Measurements from ENCODE around the gene KIF16B. TPM values are rescaled to one million over a fixed set of nuclear protein-coding genes. Genes with fewer than 3 reads are reported as not detected.
A peak's percentile ranks its signal among the peaks of the same experiment; 100 is the strongest.

Gene KIF16B
- total and polyA plus RNA-seq, 2 of the 13 experiments (the other 11 are each of a cell fraction or from before 2014, with no cell fraction given) = 6.9 to 18.0 TPM

DNA sequence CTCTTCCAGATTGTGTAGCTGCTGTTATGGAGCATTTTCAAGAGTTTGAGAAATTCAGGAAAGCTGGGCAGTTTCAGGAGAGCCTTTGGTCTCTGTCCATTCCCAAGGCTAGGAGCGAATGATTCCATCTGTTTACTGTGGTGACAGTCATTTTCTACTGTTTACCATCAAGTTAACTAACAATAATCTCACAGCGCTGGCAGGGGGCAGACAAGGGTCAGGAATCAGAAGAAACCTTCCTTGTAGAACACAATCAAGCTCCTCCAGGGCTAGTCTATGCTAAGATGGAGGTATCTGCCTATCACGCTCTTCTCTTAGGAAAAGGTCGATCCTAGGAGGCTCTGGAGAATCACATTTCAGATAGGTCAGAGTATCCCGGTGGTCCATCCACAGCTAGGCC is 293.9 kb downstream of the KIF16B start:
- in situ Hi-C loops (cut with HindIII; ENCODE audit: extremely low pct_ligation_motif_present, low pct_unique_long_range_greater_than_20kb) = no loop called here
- TF ChIP-seq HNF4A (CRISPR knock-in tag; IDR thresholded peaks at IDR 0.05) = 0 out of 2 replicates have a peak, but pooled peaks have one; percentile 12
- no peak for TF ChIP-seq ZNF101 (CRISPR knock-in tag; IDR thresholded peaks at IDR 0.05; ENCODE audit: borderline replicate concordance, low read depth)
- TF ChIP-seq ZMYM3 (CRISPR knock-in tag; IDR thresholded peaks at IDR 0.05) = 0 out of 2 replicates have a peak, but pooled peaks have one; percentile 15
- 0 out of 2 replicates have a peak, but pooled peaks have one; percentile 27 for TF ChIP-seq FOXJ3 (CRISPR knock-in tag; IDR thresholded peaks at IDR 0.05; ENCODE audit: borderline replicate concordance)
- TF ChIP-seq PAF1 (CRISPR knock-in tag; IDR thresholded peaks at IDR 0.05) = no peak
- TF ChIP-seq, protein P1, sequence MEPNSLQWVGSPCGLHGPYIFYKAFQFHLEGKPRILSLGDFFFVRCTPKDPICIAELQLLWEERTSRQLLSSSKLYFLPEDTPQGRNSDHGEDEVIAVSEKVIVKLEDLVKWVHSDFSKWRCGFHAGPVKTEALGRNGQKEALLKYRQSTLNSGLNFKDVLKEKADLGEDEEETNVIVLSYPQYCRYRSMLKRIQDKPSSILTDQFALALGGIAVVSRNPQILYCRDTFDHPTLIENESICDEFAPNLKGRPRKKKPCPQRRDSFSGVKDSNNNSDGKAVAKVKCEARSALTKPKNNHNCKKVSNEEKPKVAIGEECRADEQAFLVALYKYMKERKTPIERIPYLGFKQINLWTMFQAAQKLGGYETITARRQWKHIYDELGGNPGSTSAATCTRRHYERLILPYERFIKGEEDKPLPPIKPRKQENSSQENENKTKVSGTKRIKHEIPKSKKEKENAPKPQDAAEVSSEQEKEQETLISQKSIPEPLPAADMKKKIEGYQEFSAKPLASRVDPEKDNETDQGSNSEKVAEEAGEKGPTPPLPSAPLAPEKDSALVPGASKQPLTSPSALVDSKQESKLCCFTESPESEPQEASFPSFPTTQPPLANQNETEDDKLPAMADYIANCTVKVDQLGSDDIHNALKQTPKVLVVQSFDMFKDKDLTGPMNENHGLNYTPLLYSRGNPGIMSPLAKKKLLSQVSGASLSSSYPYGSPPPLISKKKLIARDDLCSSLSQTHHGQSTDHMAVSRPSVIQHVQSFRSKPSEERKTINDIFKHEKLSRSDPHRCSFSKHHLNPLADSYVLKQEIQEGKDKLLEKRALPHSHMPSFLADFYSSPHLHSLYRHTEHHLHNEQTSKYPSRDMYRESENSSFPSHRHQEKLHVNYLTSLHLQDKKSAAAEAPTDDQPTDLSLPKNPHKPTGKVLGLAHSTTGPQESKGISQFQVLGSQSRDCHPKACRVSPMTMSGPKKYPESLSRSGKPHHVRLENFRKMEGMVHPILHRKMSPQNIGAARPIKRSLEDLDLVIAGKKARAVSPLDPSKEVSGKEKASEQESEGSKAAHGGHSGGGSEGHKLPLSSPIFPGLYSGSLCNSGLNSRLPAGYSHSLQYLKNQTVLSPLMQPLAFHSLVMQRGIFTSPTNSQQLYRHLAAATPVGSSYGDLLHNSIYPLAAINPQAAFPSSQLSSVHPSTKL (CRISPR knock-in tag; IDR thresholded peaks at IDR 0.05) = no peak
- TF ChIP-seq, protein P2, sequence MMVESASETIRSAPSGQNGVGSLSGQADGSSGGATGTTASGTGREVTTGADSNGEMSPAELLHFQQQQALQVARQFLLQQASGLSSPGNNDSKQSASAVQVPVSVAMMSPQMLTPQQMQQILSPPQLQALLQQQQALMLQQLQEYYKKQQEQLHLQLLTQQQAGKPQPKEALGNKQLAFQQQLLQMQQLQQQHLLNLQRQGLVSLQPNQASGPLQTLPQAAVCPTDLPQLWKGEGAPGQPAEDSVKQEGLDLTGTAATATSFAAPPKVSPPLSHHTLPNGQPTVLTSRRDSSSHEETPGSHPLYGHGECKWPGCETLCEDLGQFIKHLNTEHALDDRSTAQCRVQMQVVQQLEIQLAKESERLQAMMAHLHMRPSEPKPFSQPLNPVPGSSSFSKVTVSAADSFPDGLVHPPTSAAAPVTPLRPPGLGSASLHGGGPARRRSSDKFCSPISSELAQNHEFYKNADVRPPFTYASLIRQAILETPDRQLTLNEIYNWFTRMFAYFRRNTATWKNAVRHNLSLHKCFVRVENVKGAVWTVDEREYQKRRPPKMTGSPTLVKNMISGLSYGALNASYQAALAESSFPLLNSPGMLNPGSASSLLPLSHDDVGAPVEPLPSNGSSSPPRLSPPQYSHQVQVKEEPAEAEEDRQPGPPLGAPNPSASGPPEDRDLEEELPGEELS (CRISPR knock-in tag; IDR thresholded peaks at IDR 0.05) = peak; percentile 63
- peak; percentile 61 for TF ChIP-seq STAG1 (CRISPR knock-in tag; IDR thresholded peaks at IDR 0.05)
- TF ChIP-seq FOXP1 (IDR thresholded peaks at IDR 0.05) = no peak
- peak; percentile 86 for TF ChIP-seq FOXP1 (CRISPR knock-in tag; IDR thresholded peaks at IDR 0.05)
- TF ChIP-seq ZFP90 (CRISPR knock-in tag; IDR thresholded peaks at IDR 0.05; ENCODE audit: borderline replicate concordance) = 0 out of 2 replicates have a peak, but pooled peaks have one; percentile 28
- TF ChIP-seq, protein P3, sequence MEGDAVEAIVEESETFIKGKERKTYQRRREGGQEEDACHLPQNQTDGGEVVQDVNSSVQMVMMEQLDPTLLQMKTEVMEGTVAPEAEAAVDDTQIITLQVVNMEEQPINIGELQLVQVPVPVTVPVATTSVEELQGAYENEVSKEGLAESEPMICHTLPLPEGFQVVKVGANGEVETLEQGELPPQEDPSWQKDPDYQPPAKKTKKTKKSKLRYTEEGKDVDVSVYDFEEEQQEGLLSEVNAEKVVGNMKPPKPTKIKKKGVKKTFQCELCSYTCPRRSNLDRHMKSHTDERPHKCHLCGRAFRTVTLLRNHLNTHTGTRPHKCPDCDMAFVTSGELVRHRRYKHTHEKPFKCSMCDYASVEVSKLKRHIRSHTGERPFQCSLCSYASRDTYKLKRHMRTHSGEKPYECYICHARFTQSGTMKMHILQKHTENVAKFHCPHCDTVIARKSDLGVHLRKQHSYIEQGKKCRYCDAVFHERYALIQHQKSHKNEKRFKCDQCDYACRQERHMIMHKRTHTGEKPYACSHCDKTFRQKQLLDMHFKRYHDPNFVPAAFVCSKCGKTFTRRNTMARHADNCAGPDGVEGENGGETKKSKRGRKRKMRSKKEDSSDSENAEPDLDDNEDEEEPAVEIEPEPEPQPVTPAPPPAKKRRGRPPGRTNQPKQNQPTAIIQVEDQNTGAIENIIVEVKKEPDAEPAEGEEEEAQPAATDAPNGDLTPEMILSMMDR (CRISPR knock-in tag; IDR thresholded peaks at IDR 0.05) = peak; percentile 57
- TF ChIP-seq ZMYM4 (CRISPR knock-in tag; IDR thresholded peaks at IDR 0.05) = peak; percentile 29; the same call in 1 of the 2 replicates
- TF ChIP-seq ZSCAN29 (CRISPR knock-in tag; conservative IDR thresholded peaks at IDR 0.05) = no peak
- TF ChIP-seq FOXA3 (CRISPR knock-in tag; IDR thresholded peaks at IDR 0.05) = peak; percentile 28; the same call in 1 of the 2 replicates
- TF ChIP-seq SMC3 (IDR thresholded peaks at IDR 0.05; ENCODE audit: low read length) = peak; percentile 53
- TF ChIP-seq RARA (CRISPR knock-in tag; IDR thresholded peaks at IDR 0.05) = peak; percentile 13; the same call in 1 of the 2 replicates
- TF ChIP-seq MED1 (CRISPR knock-in tag; IDR thresholded peaks at IDR 0.05) = 0 out of 2 replicates have a peak, but pooled peaks have one; percentile 26

More for the DNA sequence above, 293.9 kb downstream of the KIF16B start:
- Histone ChIP-seq H3K9me3 (ENCODE audit: low read length) (no peaks in the 10 kb centered on the region), H3K4me3 (replicated peaks in 1 of 3; ENCODE audit: insufficient read depth in 1 of 3, low read depth in 2 of 3, low read length in 3 of 3) (no peak overlapping the region), H3K27ac (ENCODE audit: extremely low read length, insufficient read depth, low read length) (no peak overlapping the region), H3K9ac (ENCODE audit: insufficient read depth, low read depth, low read length) (no peak overlapping the region), H3K4me2 (ENCODE audit: low read depth, low read length) (no peak overlapping the region), H3K4me1 (ENCODE audit: insufficient read depth, low read length) (peaks cover 21% of the 10 kb centered on the region), H3K36me3 (replicated peaks in 1 of 2; ENCODE audit: control insufficient read depth in 1 of 2, insufficient read depth in 2 of 2, low read length in 2 of 2) (no peaks in the 10 kb centered on the region; a peak in 1 of 5 replicates), H3K27me3 (ENCODE audit: control insufficient read depth in 1 of 2, insufficient read depth in 2 of 2, low read length in 2 of 2) (no peaks in the 10 kb centered on the region), H4K20me1 (ENCODE audit: insufficient read depth, low read length) (no peaks in the 10 kb centered on the region), H3K79me2 (ENCODE audit: insufficient read depth, low read length) (no peaks in the 10 kb centered on the region), H2AFZ (ENCODE audit: low read length) (no peak overlapping the region)
- 79% methylated on average over 5 of the region's 5 CpGs for WGBS (ENCODE audit: low lambda C conversion rate)
- ChIA-PET CTCF (ENCODE audit: low intra/inter-chr PET ratio, low total read pairs) (interaction anchor here (1.8 kb wide), 1 partner anchor 197 kb away, joined by 4 read pairs; no protein-coding TSS in a partner anchor), POLR2A (no interaction called here)
- DNase-seq (ENCODE audit: low spot score) (peak; percentile 43), FAIRE-seq (peak; percentile 48), ATAC-seq (peak; percentile 88)
- BruUV-seq (replicated peaks) = no TSS peak
- intact Hi-C loops (cut with micrococcal nuclease; ENCODE audit: unreplicated experiment) = loop anchor here (1.0 to 10.0 kb wide), 2 partner anchors 155 to 196 kb away; no protein-coding TSS in a partner anchor
